Cardiac fibroblast (primary cell): ENCODE results near the gene MRPL17.

Source experiments
- DNase-seq, 2 donors: peaks; one replicate each; pipeline versions ENCODE4 v3.0.0 to v3.0.0-alpha.2; 2010; ENCODE audit warnings: low read depth in 2 of 2
- H3K4me3 ChIP-seq, 2 donors: replicated peaks in 1 of 2; 1 replicate in 1 of 2; 2 replicates in 1 of 2; pipeline ENCODE4 v1.5.1; 2011; ENCODE audit warnings: low read depth in 2 of 2, low read length in 2 of 2, mild to moderate bottlenecking in 2 of 2, moderate library complexity in 1 of 2
- CTCF ChIP-seq: IDR thresholded peaks from one replicate; pipeline ENCODE4 v1.5.1; 2011; ENCODE audit warnings: low read depth, mild to moderate bottlenecking, low read length, inconsistent platforms

MRPL17 gene

GRCh38 chr11:6682936-6683861 lies at the start of gene MRPL17:
TSS of gene MRPL17 (minus strand) at chr11:6683340. CDS start at chr11:6683296, 44 bp downstream.
- DNase-seq = peak; percentile 99 to 100
- peak within 1 kb of the TSS; percentile 96 to 98 for H3K4me3 ChIP-seq
- peak; percentile 91 for TF ChIP-seq CTCF

- no peak for TF ChIP-seq CTCF
- no peak for DNase-seq
- no peak overlapping the region for H3K4me3 ChIP-seq
Observed at GRCh38 chr11:6727971-6728760, 45.0 kb upstream of the MRPL17 start.

- no peak for DNase-seq
- no peak overlapping the region for H3K4me3 ChIP-seq
- TF ChIP-seq CTCF = no peak
Observed at GRCh38 chr11:6725386-6725896, 42.3 kb upstream of the MRPL17 start.

- no peak overlapping the region for H3K4me3 ChIP-seq
- no peak for TF ChIP-seq CTCF
- DNase-seq = peak in 1 of 2 donors; percentile 8
Observed at GRCh38 chr11:6724013-6724412, 40.9 kb upstream of the MRPL17 start.

GRCh38 chr11:6721343-6721742 lies 38.2 kb upstream of the MRPL17 start:
- no peak for DNase-seq
- no peak for TF ChIP-seq CTCF
- no peak overlapping the region for H3K4me3 ChIP-seq

DNA sequence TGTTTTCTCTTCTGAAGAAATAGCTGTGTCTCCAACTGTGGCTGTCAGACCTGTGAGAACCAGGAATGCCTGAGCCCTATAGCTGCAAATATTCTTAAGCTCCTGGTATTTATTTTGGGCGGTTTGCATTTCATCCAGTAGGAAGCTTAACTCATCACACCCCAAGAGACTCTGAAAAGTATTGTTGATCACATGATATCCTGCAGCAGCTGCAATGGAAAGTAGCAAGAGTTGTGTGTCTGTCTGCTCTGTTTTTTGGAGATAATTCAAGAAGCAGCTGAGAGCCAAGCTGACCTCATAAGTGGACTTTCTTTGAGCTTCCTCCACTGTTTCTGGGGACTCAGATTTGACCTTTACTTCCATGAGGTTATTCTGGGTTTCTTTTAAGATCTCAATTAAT lies 36.4 kb upstream of the MRPL17 start:
- no peak for TF ChIP-seq CTCF
- no peak overlapping the region for H3K4me3 ChIP-seq
- peak; percentile 8 to 33 for DNase-seq
